VCaP (cell line): ENCODE measurements around the gene CABLES1.
"Not testable (repeated sequence)": the region's sequence is repeated elsewhere in the genome, so short reads cannot be mapped to it uniquely, and the experiment has no call there.

ENCODE experiments used
- H3K27ac ChIP-seq: fragments of 450-650 bp; 2 replicates; pipeline ENCODE4 v1.5.1; 2017
- CTCF ChIP-seq: fragments of 450-650 bp; conservative IDR thresholded peaks from 2 replicates; pipeline ENCODE4 v1.5.1; 2017; ENCODE audit warnings: mild to moderate bottlenecking, moderate library complexity

The CABLES1 gene

DNA sequence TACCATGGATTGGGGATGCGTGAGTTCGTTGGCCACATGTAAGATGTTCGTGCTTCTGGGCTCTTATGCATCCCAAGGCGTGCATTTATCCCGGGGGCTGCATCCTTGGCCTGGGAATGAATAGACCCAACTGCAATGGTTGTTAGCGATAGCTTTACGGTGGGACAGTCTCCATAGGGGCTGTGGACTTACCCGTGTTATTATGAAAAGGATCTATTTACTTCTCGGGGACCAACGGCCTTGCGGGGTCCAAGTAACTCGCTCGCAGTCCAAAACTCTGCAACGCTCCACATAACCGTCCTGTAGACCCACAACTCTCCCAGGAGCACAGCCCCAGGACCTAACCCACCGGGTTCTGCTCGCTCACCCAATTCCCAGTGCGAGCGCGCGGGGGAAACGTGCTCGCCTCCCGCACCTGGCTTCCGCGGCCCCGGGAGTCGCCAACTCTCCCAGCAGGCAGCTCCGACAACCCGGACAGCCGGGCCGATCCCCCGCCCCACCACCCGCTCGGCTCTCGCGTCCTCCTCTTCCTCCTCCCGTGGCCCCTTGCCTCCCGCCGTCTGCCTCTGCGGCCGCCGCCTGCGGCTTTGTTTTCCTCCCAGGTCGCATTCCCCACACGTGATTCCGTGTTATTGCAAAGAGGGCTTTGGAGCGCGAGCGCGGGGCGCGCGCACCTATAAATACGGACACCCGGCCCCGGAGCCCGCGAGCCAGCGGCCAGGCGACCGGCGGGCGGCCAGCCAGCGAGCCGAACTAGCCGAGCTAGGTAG lies at the start of gene CABLES1:
Gene CABLES1, plus strand, starts transcription at position 706 of the 770 bp plus-strand sequence. CDS start 278 bp downstream, outside the sequence.
- TF ChIP-seq CTCF, result no peak
- peak within 1 kb of the TSS; percentile 98 for H3K27ac ChIP-seq

GRCh38 chr18:23087352-23087751 lies 47.9 kb upstream of the CABLES1 start:
- no peak for TF ChIP-seq CTCF
- H3K27ac ChIP-seq, result no peak overlapping the region

DNA sequence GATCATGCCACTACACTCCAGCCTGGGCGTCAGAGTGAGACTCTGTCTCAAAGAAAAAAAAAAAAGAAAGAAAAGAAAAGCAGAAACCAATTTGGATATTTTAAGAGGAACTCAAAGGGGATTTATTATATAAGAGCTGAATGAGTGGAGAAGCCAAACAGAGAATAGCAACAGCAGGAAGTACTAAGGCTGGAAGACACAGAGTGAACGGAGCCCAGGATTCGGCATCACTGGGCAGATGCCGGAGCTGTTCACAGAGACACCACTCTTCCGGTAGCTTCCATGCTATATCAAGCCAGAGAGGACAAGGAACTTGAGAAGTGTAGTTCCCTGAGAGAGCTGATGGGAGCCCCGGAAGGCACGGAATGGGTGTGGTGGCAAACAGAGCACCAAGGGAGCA lies 47.0 kb upstream of the CABLES1 start:
- TF ChIP-seq CTCF, result no peak
- no peak overlapping the region for H3K27ac ChIP-seq

- not testable (repeated sequence) for H3K27ac ChIP-seq
Measured at GRCh38 chr18:23091017-23091993, 44.0 kb upstream of the CABLES1 start.

- no peak overlapping the region for H3K27ac ChIP-seq
- TF ChIP-seq CTCF, result no peak
Measured at GRCh38 chr18:23092121-23092520, 43.2 kb upstream of the CABLES1 start.

GRCh38 chr18:23093130-23093529 lies 42.2 kb upstream of the CABLES1 start:
- not testable (repeated sequence) for H3K27ac ChIP-seq

GRCh38 chr18:23093772-23094171 lies 41.5 kb upstream of the CABLES1 start:
- TF ChIP-seq CTCF, result no peak
- no peak overlapping the region for H3K27ac ChIP-seq

- TF ChIP-seq CTCF, result no peak
- no peak overlapping the region for H3K27ac ChIP-seq
Measured at GRCh38 chr18:23094411-23095190, 40.7 kb upstream of the CABLES1 start.
